Upper lobe of right lung (tissue), 1 donor: ENCODE measurements around the gene BTG4. TPM values are rescaled to one million over a fixed set of nuclear protein-coding genes. Genes with fewer than 3 reads are reported as not detected.
A peak's percentile ranks its signal among the peaks of the same experiment; 100 is the strongest.

Source experiments
- ATAC-seq: fragments of 200-7000 bp; cut with Tn5 transposase; one replicate; pipeline ENCODE4 v1.9.1; 2020; ENCODE audit warnings: mild to moderate bottlenecking, moderate library complexity
- DNase-seq: peaks from one replicate; pipeline ENCODE4 v3.0.0-alpha.2; 2020
- H3K27ac ChIP-seq: fragments of 200-600 bp; one replicate; pipeline ENCODE4 v1.8.0; 2022
- H3K27me3 ChIP-seq: fragments of 200-600 bp; one replicate; pipeline ENCODE4 v1.8.0; 2022; ENCODE audit warnings: mild to moderate bottlenecking
- H3K36me3 ChIP-seq: fragments of 200-600 bp; one replicate; pipeline ENCODE4 v1.8.0; 2022
- H3K4me1 ChIP-seq: fragments of 200-600 bp; one replicate; pipeline ENCODE4 v1.8.0; 2022
- H3K4me3 ChIP-seq: fragments of 200-600 bp; one replicate; pipeline ENCODE4 v1.8.0; 2022; ENCODE audit warnings: mild to moderate bottlenecking
- H3K9me3 ChIP-seq: fragments of 200-600 bp; one replicate; pipeline ENCODE4 v1.8.0; 2022
- CTCF ChIP-seq: fragments of 200-600 bp; IDR thresholded peaks from one replicate; pipeline ENCODE4 v1.8.0; 2022; ENCODE audit warnings: antibody characterized with exemption
- intact Hi-C: fragments of 100-400 bp; cut with DNase I; formaldehyde crosslinking; loops from one replicate; pipeline ENCODE4 v1.11.0; 2022
- total RNA-seq: library from RNA; stranded (reverse); fragmentation: NEBNext Ultra II Directional; extraction: Animal tissue kit (Norgen Biotek cat#: 25700); gene quantifications from one replicate; pipeline ENCODE4 v1.2.1, GENCODE V29; 2021
- donor health status: DM: no; HTN: yes; CAD: no; lungs with severe emphysema.

BTG4 gene
- total RNA-seq, 1 donor from 2014 or later, result not detected

GRCh38 chr11:111526501-111526900, 14.3 kb upstream of the BTG4 start:
- ATAC-seq (no peak), DNase-seq (no peak)
- H3K4me3 ChIP-seq, result no peak overlapping the region
- intact Hi-C loops, result no loop called here
- H3K9me3 ChIP-seq, result no peaks in the 10 kb centered on the region
- no peaks in the 10 kb centered on the region for H3K4me1 ChIP-seq
- no peaks in the 10 kb centered on the region for H3K27me3 ChIP-seq
- no peak overlapping the region for H3K27ac ChIP-seq
- H3K36me3 ChIP-seq, result no peaks in the 10 kb centered on the region
- no peak for TF ChIP-seq CTCF

GRCh38 chr11:111525456-111525855, 13.3 kb upstream of the BTG4 start:
- no peak overlapping the region for H3K4me3 ChIP-seq
- H3K9me3 ChIP-seq, result no peaks in the 10 kb centered on the region
- no peaks in the 10 kb centered on the region for H3K27me3 ChIP-seq
- H3K4me1 ChIP-seq, result no peaks in the 10 kb centered on the region
- H3K36me3 ChIP-seq, result no peaks in the 10 kb centered on the region
- ATAC-seq, result no peak
- TF ChIP-seq CTCF, result no peak
- H3K27ac ChIP-seq, result no peak overlapping the region
- DNase-seq, result no peak
- intact Hi-C loops, result no loop called here

GRCh38 chr11:111524056-111524455, 11.9 kb upstream of the BTG4 start:
- peak; percentile 27 for ATAC-seq

GRCh38 chr11:111523343-111523742, 11.2 kb upstream of the BTG4 start:
- Histone ChIP-seq H3K9me3 (no peaks in the 10 kb centered on the region), H3K36me3 (no peaks in the 10 kb centered on the region), H3K4me1 (no peaks in the 10 kb centered on the region), H3K27me3 (no peaks in the 10 kb centered on the region), H3K4me3 (no peak overlapping the region), H3K27ac (no peak overlapping the region)
- DNase-seq (no peak), ATAC-seq (no peak)
- TF ChIP-seq CTCF, result no peak
- intact Hi-C loops, result no loop called here

More at GRCh38 chr11:111524056-111524455, 11.9 kb upstream of the BTG4 start:
- no peak for TF ChIP-seq CTCF
- DNase-seq, result no peak
- no peaks in the 10 kb centered on the region for H3K27me3 ChIP-seq
- H3K36me3 ChIP-seq, result no peaks in the 10 kb centered on the region
- H3K4me1 ChIP-seq, result no peaks in the 10 kb centered on the region
- H3K4me3 ChIP-seq, result no peak overlapping the region
- no peak overlapping the region for H3K27ac ChIP-seq
- intact Hi-C loops, result no loop called here
- no peaks in the 10 kb centered on the region for H3K9me3 ChIP-seq

- Histone ChIP-seq H3K9me3 (no peaks in the 10 kb centered on the region), H3K27ac (no peak overlapping the region), H3K4me1 (no peaks in the 10 kb centered on the region), H3K36me3 (no peaks in the 10 kb centered on the region), H3K27me3 (no peaks in the 10 kb centered on the region), H3K4me3 (no peak overlapping the region)
- TF ChIP-seq CTCF, result no peak
- intact Hi-C loops, result no loop called here
- no peak for DNase-seq
- no peak for ATAC-seq
These were observed 10.2 kb upstream of the BTG4 start for GRCh38 chr11:111522426-111522825.

- no peak for TF ChIP-seq CTCF
- ATAC-seq (no peak), DNase-seq (no peak)
- Histone ChIP-seq H3K27ac (no peak overlapping the region), H3K36me3 (no peaks in the 10 kb centered on the region), H3K9me3 (no peaks in the 10 kb centered on the region), H3K4me3 (no peak overlapping the region), H3K27me3 (no peaks in the 10 kb centered on the region), H3K4me1 (no peaks in the 10 kb centered on the region)
- intact Hi-C loops, result no loop called here
These were observed 8.9 kb upstream of the BTG4 start for GRCh38 chr11:111521135-111521534.
